ENCODE data around the gene UNC93A.
"Not testable (repeated sequence)": the region's sequence is repeated elsewhere in the genome, so short reads cannot be mapped to it uniquely, and the experiment has no call there.

UNC93A gene

DNA sequence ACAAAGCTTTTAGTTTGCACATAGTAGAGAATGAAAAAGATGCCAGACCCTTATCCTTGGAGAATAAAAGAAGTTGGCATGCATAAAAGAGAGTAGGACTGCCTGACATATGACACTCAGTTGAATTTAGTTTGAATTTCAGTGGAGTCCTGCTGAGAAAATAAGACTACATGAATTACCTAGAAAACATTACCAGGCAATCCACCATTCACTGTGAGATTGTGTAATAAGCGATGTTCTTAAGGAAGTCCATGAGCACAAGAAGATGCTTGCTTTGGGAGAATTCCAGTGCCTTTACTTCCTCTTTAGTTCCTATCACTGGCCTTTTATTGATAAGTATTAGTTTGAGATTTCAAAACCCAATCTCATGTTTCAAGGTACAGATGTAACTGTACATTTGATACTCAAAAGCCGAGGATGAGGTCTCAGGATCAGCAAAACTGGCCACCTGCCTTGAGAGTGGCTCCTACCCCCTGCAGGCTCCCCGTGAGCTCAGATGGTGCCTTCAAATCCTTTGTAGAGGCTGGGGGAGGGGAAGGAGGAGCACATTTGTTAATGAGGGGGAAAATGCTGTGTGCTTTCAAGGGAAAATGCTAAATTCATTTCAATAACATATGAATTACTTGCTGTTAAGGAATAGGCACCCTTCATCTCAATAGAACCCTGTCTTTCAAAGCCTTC, 11.2 kb upstream of the UNC93A start:
- no peak for FAIRE-seq
- no peak for DNase-seq (ENCODE audit: insufficient read length, low spot score)

DNA sequence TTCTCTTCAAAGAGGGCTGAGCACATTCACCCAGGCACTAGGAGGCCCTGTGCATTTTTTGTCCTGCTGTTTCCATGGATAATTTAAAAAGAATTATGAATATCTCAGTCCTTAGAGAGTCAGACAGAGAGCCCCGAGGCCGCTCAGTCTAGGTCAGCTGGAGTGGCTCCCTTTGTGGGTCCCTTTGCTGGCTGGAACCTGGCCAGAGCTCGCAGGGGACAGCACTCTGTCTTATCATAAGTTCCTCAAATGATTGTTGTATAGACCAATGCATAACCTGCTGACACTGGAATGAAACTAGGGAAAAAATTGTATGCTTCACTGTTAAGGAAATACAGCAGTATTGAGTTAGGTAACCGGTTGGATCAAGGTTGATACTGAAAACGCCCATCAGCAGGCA, 10.6 kb upstream of the UNC93A start:
- not testable (repeated sequence) for DNase-seq (ENCODE audit: insufficient read length, low spot score); FAIRE-seq

More for the DNA sequence above, 11.2 kb upstream of the UNC93A start:
- no peak for TF ChIP-seq POLR2A (IDR thresholded peaks at IDR 0.05; ENCODE audit: low read depth, low read length)

DNA sequence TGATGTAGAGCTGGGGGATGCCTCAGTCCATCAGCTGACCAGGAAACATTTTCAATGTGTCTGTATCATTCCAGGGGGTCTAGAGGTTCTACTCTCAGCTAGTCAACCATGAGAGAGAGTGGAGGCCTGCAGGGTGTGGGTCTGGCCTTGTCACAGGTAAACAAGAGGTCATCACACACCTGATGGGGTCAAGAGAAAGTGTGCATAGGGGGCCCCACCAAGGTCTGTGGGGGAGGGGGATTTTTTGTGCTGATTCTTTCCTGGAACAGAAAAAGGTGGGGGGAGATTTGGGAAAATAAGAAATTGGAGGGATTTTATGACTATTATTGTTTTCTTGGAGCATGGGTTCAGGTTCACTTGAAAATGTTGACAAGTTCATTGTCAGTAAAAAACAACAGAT, 8.9 kb upstream of the UNC93A start:
- no peak for FAIRE-seq
- TF ChIP-seq POLR2A (IDR thresholded peaks at IDR 0.05; ENCODE audit: low read depth, low read length): no peak

DNA sequence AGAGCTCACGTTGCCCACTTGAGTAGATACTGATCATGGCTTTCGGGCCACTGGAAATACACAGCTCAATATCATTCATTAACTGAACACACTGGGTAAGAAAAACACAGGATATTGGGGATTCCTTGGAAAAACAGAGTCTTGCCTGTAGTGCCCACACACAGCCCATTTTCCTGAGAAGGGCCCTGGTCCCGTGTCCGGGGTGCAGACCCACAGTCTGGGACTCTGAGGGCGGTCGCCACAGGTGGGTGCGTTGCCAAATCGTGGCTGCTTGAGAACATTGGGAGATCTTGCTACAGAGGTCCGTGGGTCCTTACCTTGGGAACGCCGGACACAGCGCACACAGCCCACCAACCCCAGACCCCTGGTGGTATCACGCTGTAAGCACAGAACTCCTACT, 6.5 kb upstream of the UNC93A start:
- FAIRE-seq; DNase-seq (ENCODE audit: insufficient read length, low spot score): not testable (repeated sequence)

More for the DNA sequence above, 8.9 kb upstream of the UNC93A start:
- DNase-seq (ENCODE audit: insufficient read length, low spot score): no peak

DNA sequence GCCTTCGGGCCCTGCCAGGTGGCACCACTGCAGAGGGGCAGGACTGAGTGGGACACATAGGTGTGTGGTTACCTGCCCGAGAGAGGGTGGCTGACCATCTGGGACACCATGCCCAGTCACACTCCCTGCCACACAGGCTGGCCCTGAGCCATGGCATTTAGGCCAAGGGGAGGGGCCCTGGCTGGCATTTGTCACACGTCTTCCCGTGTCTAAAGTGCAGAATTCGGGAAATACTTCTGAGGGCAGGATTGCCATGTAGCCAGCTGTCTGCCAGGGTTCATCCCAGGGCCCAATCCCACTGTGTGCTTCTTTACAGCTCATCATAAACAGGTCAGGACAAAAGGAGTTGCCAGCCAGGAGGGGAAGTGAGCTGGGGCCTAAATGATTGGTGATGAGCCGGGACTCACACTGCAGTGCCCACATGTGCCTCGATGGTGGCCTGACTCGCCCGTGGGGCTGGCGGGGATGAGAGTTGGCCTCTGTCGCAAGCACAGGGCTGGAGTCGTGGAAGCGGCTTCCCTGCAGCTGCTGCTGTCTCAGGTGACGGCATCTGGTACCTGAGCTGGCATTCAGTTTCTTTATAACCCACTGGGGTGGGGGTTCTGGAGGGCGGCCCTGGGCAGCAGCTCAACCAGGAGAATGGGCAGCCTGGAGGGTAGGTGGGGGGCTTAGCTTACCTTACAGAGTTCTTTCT, 5.9 kb upstream of the UNC93A start:
- DNase-seq (ENCODE audit: insufficient read length, low spot score): no peak
- TF ChIP-seq POLR2A (IDR thresholded peaks at IDR 0.05; ENCODE audit: low read depth, low read length): no peak

DNA sequence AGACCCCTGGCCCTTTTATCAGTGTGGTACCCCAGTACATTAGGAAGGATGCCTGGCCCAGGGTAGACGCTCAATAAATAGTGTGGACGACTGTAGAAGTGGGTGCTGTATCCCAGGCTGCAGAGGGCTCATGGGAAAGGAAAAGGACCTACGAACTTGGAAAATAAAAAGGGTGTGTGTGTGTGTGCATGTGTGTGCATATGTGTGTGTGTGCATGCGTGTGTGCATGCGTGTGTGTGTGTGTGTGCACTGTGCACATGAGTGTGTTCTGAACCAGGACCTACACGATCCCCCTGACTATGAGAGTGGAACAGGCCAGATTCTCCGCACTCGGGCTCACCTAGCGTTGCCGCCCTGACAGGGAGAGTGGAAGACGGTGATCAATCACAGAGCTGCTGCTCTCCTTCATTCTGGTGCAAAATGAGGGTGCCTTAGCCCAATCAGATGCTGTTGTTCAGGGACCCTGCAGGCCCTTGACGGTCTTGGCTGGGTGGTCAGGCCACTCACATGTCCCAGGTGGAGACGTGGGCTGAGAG, 3.5 kb upstream of the UNC93A start:
- no peak for FAIRE-seq
- no peak for DNase-seq (ENCODE audit: insufficient read length, low spot score)
- TF ChIP-seq POLR2A (IDR thresholded peaks at IDR 0.05; ENCODE audit: low read depth, low read length): no peak

More for the DNA sequence above, 5.9 kb upstream of the UNC93A start:
- FAIRE-seq: no peak

DNA sequence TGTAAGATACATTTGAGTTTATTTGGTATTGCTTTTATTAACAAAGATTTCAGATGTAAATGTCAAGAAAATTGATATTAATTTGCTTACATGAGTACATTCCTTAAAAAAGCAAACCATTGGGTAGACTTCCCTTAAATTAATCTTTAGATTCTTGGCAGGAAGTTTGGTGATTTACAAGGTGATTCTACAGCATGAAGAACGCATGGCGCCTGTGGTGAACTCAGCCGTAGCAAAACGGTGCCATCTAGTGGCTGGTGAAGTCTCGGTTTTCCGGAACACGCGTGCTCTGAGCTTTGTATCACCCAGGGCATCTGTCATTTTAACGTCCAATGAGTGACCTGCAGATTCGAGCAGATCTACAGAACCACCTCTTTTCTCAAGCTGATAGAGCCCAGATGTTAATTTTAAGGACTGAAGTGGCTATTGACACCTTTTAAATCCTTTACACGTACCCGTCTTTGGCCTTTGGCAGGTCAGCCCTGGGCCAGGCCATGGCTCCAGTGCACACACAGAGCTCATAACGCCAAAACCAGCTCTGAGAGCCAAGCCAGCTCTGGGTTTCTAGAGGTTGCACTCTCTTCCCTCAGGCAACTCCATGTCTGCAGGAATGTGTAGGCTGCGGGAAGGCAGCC, 2.4 kb upstream of the UNC93A start:
- FAIRE-seq; DNase-seq (ENCODE audit: insufficient read length, low spot score): not testable (repeated sequence)

DNA sequence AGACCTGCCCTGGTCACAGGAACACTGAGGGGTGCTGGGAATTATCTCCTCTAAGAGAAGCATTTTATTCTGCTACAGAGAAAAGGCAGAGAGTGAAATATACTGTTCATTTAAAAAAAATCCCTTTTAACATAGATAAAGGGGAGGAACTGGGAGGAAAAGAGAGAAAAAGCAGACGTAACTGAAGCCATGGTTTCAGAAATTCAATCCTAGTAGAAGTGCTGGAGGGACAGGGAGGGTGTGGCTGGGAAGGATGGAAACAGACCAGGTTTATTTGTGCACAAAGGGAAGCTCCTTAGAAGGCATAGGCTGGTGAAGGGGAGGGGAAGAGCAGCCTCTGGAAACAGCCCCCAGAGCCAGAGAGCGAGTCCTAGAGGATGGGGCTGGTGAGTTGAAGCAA, 1.8 kb upstream of the UNC93A start:
- FAIRE-seq; DNase-seq (ENCODE audit: insufficient read length, low spot score): not testable (repeated sequence)

DNA sequence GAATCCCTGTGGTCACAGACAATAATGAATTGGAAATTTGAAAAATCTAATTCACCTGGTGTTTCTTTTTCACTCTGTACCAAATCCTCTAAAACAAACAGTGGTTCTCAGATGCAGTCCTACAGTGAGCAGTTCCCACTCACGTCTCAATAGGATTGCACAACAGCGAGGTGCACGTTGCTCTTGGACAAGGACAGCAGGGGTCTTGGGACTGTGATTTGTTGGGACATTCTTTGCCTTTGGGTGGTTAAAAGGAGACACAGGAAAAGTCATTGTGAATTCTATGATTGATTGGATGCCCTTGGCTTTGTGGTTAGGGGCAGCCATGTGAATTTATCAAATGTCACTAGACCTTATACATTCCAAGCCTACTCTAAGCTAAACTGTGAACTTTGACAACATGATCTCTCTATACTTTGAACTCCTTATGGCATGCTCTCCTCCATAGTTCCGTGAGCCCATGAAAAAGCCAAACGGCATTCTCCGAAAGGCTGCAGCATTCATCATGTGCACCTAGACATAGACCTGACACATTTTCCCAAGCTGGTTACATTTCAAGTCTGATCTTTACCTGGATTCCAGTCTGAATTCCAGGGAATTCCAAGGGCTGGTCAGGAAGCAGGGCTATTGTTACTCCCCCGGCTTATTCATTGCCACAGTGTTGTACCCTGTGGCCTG, 647 bp downstream of the UNC93A start:
- TF ChIP-seq POLR2A (IDR thresholded peaks at IDR 0.05; ENCODE audit: low read depth, low read length): no peak
- FAIRE-seq (no peak), DNase-seq (ENCODE audit: insufficient read length, low spot score) (no peak)

DNA sequence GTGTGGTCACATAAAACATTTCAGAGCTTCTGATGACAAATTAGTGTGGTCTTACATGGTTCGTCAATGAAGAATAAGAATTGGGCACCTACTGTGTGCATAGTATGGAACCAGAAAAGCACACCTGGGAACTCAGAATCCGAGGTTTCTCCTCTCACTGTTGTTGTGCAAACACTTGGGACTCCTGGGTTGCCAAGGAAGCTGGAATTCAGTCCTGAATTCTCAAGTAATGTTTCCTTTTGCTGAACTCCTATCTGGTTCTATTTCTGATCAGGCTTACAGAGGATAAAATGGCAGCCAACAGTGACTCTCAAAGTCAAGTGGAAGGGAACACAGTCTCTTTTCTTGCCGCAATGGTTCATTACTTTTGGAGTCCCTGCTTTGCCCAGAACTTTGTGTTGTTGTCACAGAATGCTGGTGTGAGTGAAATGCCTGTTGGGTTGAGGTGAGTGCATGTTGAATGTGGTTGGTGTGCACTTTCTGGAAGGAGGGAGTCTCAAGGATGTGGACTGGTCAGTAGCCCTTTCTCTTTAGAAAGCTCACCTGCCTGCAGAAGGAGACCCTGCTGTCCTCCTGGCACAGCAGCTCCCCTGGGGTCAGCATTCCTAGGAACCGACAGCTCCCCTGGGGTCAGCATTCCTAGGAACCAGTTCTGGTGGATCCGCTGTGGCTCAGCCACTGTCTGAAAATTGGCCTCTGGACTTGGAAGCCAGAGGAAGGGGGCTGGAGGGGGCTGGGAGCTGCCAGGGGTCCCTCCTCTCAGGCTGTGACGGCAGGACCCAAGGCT, 1.4 kb downstream of the UNC93A start:
- TF ChIP-seq POLR2A (IDR thresholded peaks at IDR 0.05; ENCODE audit: low read depth, low read length): no peak
- DNase-seq (ENCODE audit: insufficient read length, low spot score): no peak
- no peak for FAIRE-seq

DNA sequence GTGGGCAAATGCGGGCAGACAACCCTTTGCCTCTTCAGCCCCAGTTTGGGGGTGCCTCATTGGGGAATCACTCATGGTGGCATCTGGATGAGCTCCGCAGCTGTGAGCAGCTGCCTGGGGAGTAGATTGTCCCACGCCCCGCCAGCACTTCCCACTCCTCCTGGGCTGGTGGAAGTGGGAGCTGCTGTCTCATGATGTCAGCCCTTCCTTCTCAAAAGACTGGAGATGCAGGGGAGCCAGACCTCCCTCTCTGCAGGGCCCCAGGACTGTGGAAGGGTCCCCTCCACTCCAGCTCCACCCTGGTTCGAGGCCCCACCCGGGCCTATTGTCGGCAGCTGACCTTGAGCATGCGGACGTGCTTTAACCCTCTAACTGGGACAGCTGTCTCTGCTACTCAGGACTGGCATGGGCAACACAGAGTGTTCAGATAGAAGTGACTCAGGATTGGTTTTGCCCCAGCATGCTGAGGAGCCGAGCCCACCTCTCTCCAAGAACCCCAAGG, 2.0 kb downstream of the UNC93A start:
- FAIRE-seq: no peak
- TF ChIP-seq POLR2A (IDR thresholded peaks at IDR 0.05; ENCODE audit: low read depth, low read length): no peak
- DNase-seq (ENCODE audit: insufficient read length, low spot score): no peak

DNA sequence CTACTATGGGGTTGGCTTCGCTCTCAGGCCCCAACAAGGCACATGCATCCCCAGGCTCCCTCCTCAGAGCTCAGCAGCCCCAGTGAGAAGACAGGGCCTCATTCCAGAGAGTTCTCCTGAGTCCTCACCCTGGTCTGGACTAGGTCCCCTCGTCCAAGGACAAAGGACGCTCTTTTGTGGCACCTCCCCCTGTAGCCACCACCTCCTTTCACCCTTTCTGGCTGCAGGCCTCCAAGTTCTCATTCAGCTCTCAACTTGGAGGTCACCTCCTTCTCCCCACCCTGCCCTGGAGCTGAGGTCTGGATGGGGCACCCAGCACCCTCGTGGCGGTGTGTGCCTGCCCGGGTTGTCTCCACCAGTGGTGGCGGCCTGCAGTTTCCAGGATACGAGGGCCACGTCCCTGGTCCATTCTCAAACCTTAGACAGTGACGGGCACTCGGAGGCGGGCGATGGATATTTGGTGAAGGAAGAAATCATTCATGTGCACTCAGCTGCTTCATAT, 2.5 kb downstream of the UNC93A start:
- no peak for TF ChIP-seq POLR2A (IDR thresholded peaks at IDR 0.05; ENCODE audit: low read depth, low read length)
- FAIRE-seq (no peak), DNase-seq (ENCODE audit: insufficient read length, low spot score) (no peak)

DNA sequence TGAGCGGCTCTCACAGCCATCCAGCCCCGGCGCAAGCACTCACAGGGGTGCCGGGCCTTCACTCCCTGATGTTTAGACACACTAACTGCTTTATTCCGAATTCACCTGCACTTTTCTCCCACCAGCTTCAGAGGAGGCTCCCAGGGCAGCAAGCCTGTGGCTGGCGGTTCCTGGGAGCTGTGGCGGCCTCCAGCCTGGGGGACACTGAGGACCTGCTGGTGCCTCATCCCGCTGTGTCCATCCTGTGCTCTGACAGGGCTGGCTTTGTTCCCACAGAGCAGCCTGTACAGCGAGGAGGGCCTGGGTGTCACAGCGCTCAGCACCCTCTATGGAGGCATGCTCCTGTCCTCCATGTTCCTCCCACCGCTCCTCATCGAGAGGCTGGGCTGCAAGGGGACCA, 3.1 kb downstream of the UNC93A start:
- FAIRE-seq (no peak), DNase-seq (ENCODE audit: insufficient read length, low spot score) (no peak)
- no peak for TF ChIP-seq POLR2A (IDR thresholded peaks at IDR 0.05; ENCODE audit: low read depth, low read length)

Measured in H54 (cell line).